Neural cell (in vitro differentiated cells): ENCODE results near the gene CFAP97D1. TPM values are rescaled to one million over a fixed set of nuclear protein-coding genes. Genes with fewer than 3 reads are reported as not detected.

Experiments used
- H2AFZ ChIP-seq: fragments of 200-600, 300-800 bp; sonication (generic), shearing (Covaris generic); 2 replicates; pipeline ENCODE4 v1.6.0; 2014; ENCODE audit warnings: low read depth, mild to moderate bottlenecking, antibody characterized with exemption, low read length, moderate library complexity
- H3F3A ChIP-seq: fragments of 200-600 bp; shearing (Covaris generic); 2 replicates; pipeline ENCODE4 v1.6.1; 2016; ENCODE audit warnings: mild to moderate bottlenecking, moderate library complexity, mixed read lengths, antibody characterized with exemption, low read length; ENCODE audit not compliant: insufficient read depth, poor library complexity, severe bottlenecking
- H3K27ac ChIP-seq: fragments of 200-600, 300-800 bp; sonication (generic), shearing (Covaris generic); 2 replicates; pipeline ENCODE4 v1.5.1; 2014; ENCODE audit warnings: mild to moderate bottlenecking, low read length, moderate library complexity
- H3K27me3 ChIP-seq: fragments of 300-800, 200-600 bp; sonication (generic), shearing (Covaris generic); 2 replicates; pipeline ENCODE4 v1.6.0; 2014; ENCODE audit warnings: mild to moderate bottlenecking, low read depth, low read length, moderate library complexity; ENCODE audit not compliant: insufficient read depth
- H3K36me3 ChIP-seq: fragments of 300-800, 200-600 bp; sonication (generic), shearing (Covaris generic); 2 replicates; pipeline ENCODE4 v1.5.1; 2014; ENCODE audit warnings: mild to moderate bottlenecking, antibody characterized with exemption, low read length, moderate library complexity; ENCODE audit not compliant: insufficient read depth
- H3K4me2 ChIP-seq: fragments of 300-800, 200-600 bp; sonication (generic), shearing (Covaris generic); 2 replicates; pipeline ENCODE4 v1.6.0; 2014; ENCODE audit warnings: mild to moderate bottlenecking, low read length
- H3K4me3 ChIP-seq: fragments of 300-800, 200-600 bp; sonication (generic), shearing (Covaris generic); 2 replicates; pipeline ENCODE4 v1.5.1; 2014; ENCODE audit warnings: mild to moderate bottlenecking, low read length, moderate library complexity
- H3K79me2 ChIP-seq: fragments of 200-600 bp; shearing (Covaris generic); replicated peaks from 2 replicates; pipeline ENCODE4 v1.6.0; 2014; ENCODE audit warnings: mild to moderate bottlenecking, low read length, moderate library complexity; ENCODE audit not compliant: insufficient read depth
- H3K9ac ChIP-seq: fragments of 300-800, 200-600 bp; sonication (generic), shearing (Covaris generic); 2 replicates; pipeline ENCODE4 v1.6.1; 2016; ENCODE audit warnings: mild to moderate bottlenecking, low read length, mixed read lengths
- H3K9me2 ChIP-seq: fragments of 200-600 bp; shearing (Covaris generic); 2 replicates; pipeline ENCODE4 v1.6.1; 2016; ENCODE audit warnings: mild to moderate bottlenecking, low read length, mixed read lengths; ENCODE audit not compliant: insufficient read depth
- H3K9me3 ChIP-seq: fragments of 200-600, 300-800 bp; sonication (generic), shearing (Covaris generic); 2 replicates; pipeline ENCODE4 v1.6.1; 2016; ENCODE audit warnings: mild to moderate bottlenecking, mixed run types, low read length, moderate library complexity, mixed read lengths
- H4K20me1 ChIP-seq: fragments of 200-600 bp; shearing (Covaris generic); 2 replicates; pipeline ENCODE4 v1.6.1; 2016; ENCODE audit warnings: mild to moderate bottlenecking, mixed run types; ENCODE audit not compliant: insufficient read depth
- CTCF ChIP-seq: fragments of 450-650 bp; IDR thresholded peaks from 2 replicates; pipeline ENCODE4 v1.5.1; 2014; ENCODE audit warnings: antibody characterized with exemption, mild to moderate bottlenecking, moderate library complexity; ENCODE audit not compliant: poor library complexity, severe bottlenecking
- EP300 ChIP-seq: fragments of 450-650 bp; conservative IDR thresholded peaks from 2 replicates; pipeline ENCODE4 v1.6.1; 2014; ENCODE audit warnings: antibody characterized with exemption, mild to moderate bottlenecking, moderate library complexity; ENCODE audit not compliant: poor library complexity, severe bottlenecking
- EZH2 ChIP-seq: fragments of 200-600, 300-800 bp; shearing (Covaris generic), sonication (generic); IDR thresholded peaks from 2 replicates; pipeline ENCODE4 v1.6.1; 2014; ENCODE audit warnings: antibody characterized with exemption, low read length, borderline replicate concordance, mild to moderate bottlenecking; ENCODE audit not compliant: insufficient read depth, poor library complexity, severe bottlenecking
- MXI1 ChIP-seq: fragments of 450-650 bp; conservative IDR thresholded peaks from 2 replicates; pipeline ENCODE4 v1.6.1; 2014; ENCODE audit warnings: antibody characterized with exemption, mild to moderate bottlenecking; ENCODE audit not compliant: poor library complexity, severe bottlenecking
- POLR2AphosphoS5 ChIP-seq: IDR thresholded peaks from 2 replicates; pipeline ENCODE4 v1.6.1; 2012
- RAD21 ChIP-seq: fragments of 450-650 bp; conservative IDR thresholded peaks from 2 replicates; pipeline ENCODE4 v1.6.1; 2014; ENCODE audit warnings: antibody characterized with exemption, mild to moderate bottlenecking, moderate library complexity
- REST ChIP-seq: IDR thresholded peaks from 2 replicates; pipeline ENCODE4 v1.6.1; 2012; ENCODE audit warnings: borderline replicate concordance
- SMC3 ChIP-seq: fragments of 450-650 bp; conservative IDR thresholded peaks from 2 replicates; pipeline ENCODE4 v1.6.1; 2014; ENCODE audit warnings: antibody characterized with exemption, mild to moderate bottlenecking, moderate library complexity; ENCODE audit not compliant: poor library complexity
- TAF1 ChIP-seq: IDR thresholded peaks from 2 replicates; pipeline ENCODE4 v1.6.1; 2012; ENCODE audit warnings: low read depth
- polyA plus RNA-seq: library from polyadenylated mRNA; depleted of rRNA; stranded (reverse); fragments of >200 nt; gene quantifications from 2 replicates; pipeline ENCODE4 v1.2.3, GENCODE V29; 2014

Gene CFAP97D1
- polyA plus RNA-seq, 1 donor from 2014 or later, result 0.09 TPM

- H3K4me3 ChIP-seq, result no peak overlapping the region
- no peak overlapping the region for H3K27ac ChIP-seq
- no peak overlapping the region for H3K4me2 ChIP-seq
- no peaks in the 10 kb centered on the region for H3K79me2 ChIP-seq
- no peaks in the 10 kb centered on the region for H3K36me3 ChIP-seq
- TF ChIP-seq MXI1, result no peak
- TF ChIP-seq EP300, result no peak
- no peak for TF ChIP-seq POLR2AphosphoS5
- TF ChIP-seq SMC3, result no peak
- no peak for TF ChIP-seq EZH2
- TF ChIP-seq CTCF, result no peak
- no peak for TF ChIP-seq RAD21
- no peak for TF ChIP-seq REST
- TF ChIP-seq TAF1, result no peak
- no peaks in the 10 kb centered on the region for H3F3A ChIP-seq
- no peak overlapping the region for H3K9ac ChIP-seq
- no peaks in the 10 kb centered on the region for H3K9me3 ChIP-seq
- H3K9me2 ChIP-seq, result no peaks in the 10 kb centered on the region
- no peaks in the 10 kb centered on the region for H4K20me1 ChIP-seq
- no peak overlapping the region for H2AFZ ChIP-seq
- no peaks in the 10 kb centered on the region for H3K27me3 ChIP-seq
Measured at GRCh38 chr17:43740541-43740940, 39.7 kb upstream of the CFAP97D1 start.

DNA sequence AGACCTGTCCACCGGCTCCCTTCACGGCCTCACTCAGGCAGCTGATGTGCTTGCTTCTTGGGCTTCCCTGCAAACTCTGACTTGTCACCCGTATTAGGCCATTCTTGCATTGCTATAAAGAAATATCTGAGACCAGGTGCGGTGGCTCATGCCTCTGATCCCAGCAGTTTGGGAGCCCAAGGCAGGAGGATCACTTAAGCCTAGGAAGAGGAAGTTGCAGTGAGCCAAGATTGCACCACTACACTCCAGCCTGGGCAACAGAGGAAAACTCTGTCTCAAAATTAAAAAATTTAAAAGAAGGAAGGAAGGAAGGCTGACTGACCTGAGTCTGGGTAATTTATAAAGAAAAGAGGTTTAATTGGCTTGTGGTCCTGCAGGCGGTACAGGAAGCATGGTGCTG, 38.6 kb upstream of the CFAP97D1 start:
- Histone ChIP-seq H3K27ac (no peak overlapping the region), H4K20me1 (no peaks in the 10 kb centered on the region), H3K9ac (no peak overlapping the region), H3F3A (no peaks in the 10 kb centered on the region), H3K9me2 (no peaks in the 10 kb centered on the region), H2AFZ (no peak overlapping the region), H3K27me3 (no peaks in the 10 kb centered on the region), H3K4me2 (no peak overlapping the region), H3K79me2 (no peaks in the 10 kb centered on the region), H3K9me3 (no peaks in the 10 kb centered on the region), H3K36me3 (no peaks in the 10 kb centered on the region), H3K4me3 (no peak overlapping the region)
- TF ChIP-seq POLR2AphosphoS5 (no peak), CTCF (no peak), MXI1 (no peak), RAD21 (no peak), REST (no peak), TAF1 (no peak), EZH2 (no peak), SMC3 (no peak), EP300 (no peak)
